KMS-11 (cell line): ENCODE data around the gene DBT.

Source experiments
- H2AFZ ChIP-seq: fragments of 200-600 bp; sonication (generic); 2 replicates; pipeline ENCODE4 v1.6.1; 2016; ENCODE audit warnings: antibody characterized with exemption, mixed run types, low read depth
- H3K27ac ChIP-seq: fragments of 200-600 bp; sonication (generic); 2 replicates; pipeline ENCODE4 v1.6.1; 2016; ENCODE audit warnings: mild to moderate bottlenecking, mixed run types
- H3K27me3 ChIP-seq: fragments of 200-600 bp; sonication (generic); 2 replicates; pipeline ENCODE4 v1.6.1; 2017; ENCODE audit warnings: mild to moderate bottlenecking, low read depth, mixed run types, moderate library complexity; ENCODE audit not compliant: insufficient read depth
- H3K36me3 ChIP-seq: fragments of 200-600 bp; sonication (generic); 2 replicates; pipeline ENCODE4 v1.6.1; 2017; ENCODE audit warnings: mild to moderate bottlenecking, mixed run types; ENCODE audit not compliant: insufficient read depth
- H3K4me1 ChIP-seq: fragments of 200-600 bp; sonication (generic); 2 replicates; pipeline ENCODE4 v1.6.1; 2016; ENCODE audit warnings: mild to moderate bottlenecking, low read depth, mixed run types; ENCODE audit not compliant: poor library complexity, severe bottlenecking
- H3K4me2 ChIP-seq: fragments of 200-600 bp; sonication (generic); 2 replicates; pipeline ENCODE4 v1.7.0; 2016; ENCODE audit warnings: mild to moderate bottlenecking, mixed run types
- H3K4me3 ChIP-seq: fragments of 200-600 bp; sonication (generic); IDR thresholded peaks from 2 replicates; pipeline ENCODE4 v1.6.1; 2017; ENCODE audit warnings: low read depth, low read length, mixed read lengths; ENCODE audit not compliant: insufficient read depth
- H3K79me2 ChIP-seq: fragments of 200-600 bp; sonication (generic); 2 replicates; pipeline ENCODE4 v1.6.1; 2016; ENCODE audit warnings: low read depth, mixed run types; ENCODE audit not compliant: insufficient read depth
- H3K9ac ChIP-seq: fragments of 200-600 bp; sonication (generic); 2 replicates; pipeline ENCODE4 v1.6.1; 2016; ENCODE audit warnings: mild to moderate bottlenecking, mixed run types
- H4K20me1 ChIP-seq: fragments of 200-600 bp; sonication (generic); 2 replicates; pipeline ENCODE4 v1.6.1; 2016; ENCODE audit warnings: mild to moderate bottlenecking, mixed run types; ENCODE audit not compliant: insufficient read depth
- CTCF ChIP-seq: fragments of 200-600 bp; sonication (generic); conservative IDR thresholded peaks from 2 replicates; pipeline ENCODE4 v1.6.1; 2017; ENCODE audit warnings: low read depth, mild to moderate bottlenecking, antibody characterized with exemption, low read length, moderate library complexity, mixed read lengths

DBT gene

GRCh38 chr1:100290291-100290690, 40.7 kb upstream of the DBT start:
- no peaks in the 10 kb centered on the region for H3K27me3 ChIP-seq
- no peak overlapping the region for H3K27ac ChIP-seq
- no peak for TF ChIP-seq CTCF
- no peaks in the 10 kb centered on the region for H3K79me2 ChIP-seq
- no peak overlapping the region for H2AFZ ChIP-seq
- no peak overlapping the region for H3K9ac ChIP-seq
- no peak overlapping the region for H3K4me2 ChIP-seq
- H4K20me1 ChIP-seq, result no peaks in the 10 kb centered on the region
- no peaks in the 10 kb centered on the region for H3K36me3 ChIP-seq
- no peaks in the 10 kb centered on the region for H3K4me1 ChIP-seq
- no peak overlapping the region for H3K4me3 ChIP-seq

- H3K36me3 ChIP-seq, result no peaks in the 10 kb centered on the region
- H3K27me3 ChIP-seq, result no peaks in the 10 kb centered on the region
- no peak overlapping the region for H3K9ac ChIP-seq
- no peak for TF ChIP-seq CTCF
- H3K79me2 ChIP-seq, result no peaks in the 10 kb centered on the region
- H3K4me3 ChIP-seq, result no peak overlapping the region
- no peak overlapping the region for H3K27ac ChIP-seq
- H3K4me1 ChIP-seq, result no peaks in the 10 kb centered on the region
- H3K4me2 ChIP-seq, result no peak overlapping the region
- H4K20me1 ChIP-seq, result no peaks in the 10 kb centered on the region
- H2AFZ ChIP-seq, result no peak overlapping the region
Observed at GRCh38 chr1:100287162-100287561, 37.5 kb upstream of the DBT start.

- TF ChIP-seq CTCF, result no peak
- Histone ChIP-seq H3K4me2 (no peak overlapping the region), H3K9ac (no peak overlapping the region), H3K4me1 (no peaks in the 10 kb centered on the region), H3K79me2 (no peaks in the 10 kb centered on the region), H2AFZ (no peak overlapping the region), H3K27ac (no peak overlapping the region), H3K4me3 (no peak overlapping the region), H3K36me3 (no peaks in the 10 kb centered on the region), H4K20me1 (no peaks in the 10 kb centered on the region), H3K27me3 (no peaks in the 10 kb centered on the region)
Observed at GRCh38 chr1:100284591-100284990, 35.0 kb upstream of the DBT start.

- no peaks in the 10 kb centered on the region for H3K79me2 ChIP-seq
- no peaks in the 10 kb centered on the region for H3K36me3 ChIP-seq
- H3K27ac ChIP-seq, result no peak overlapping the region
Observed at GRCh38 chr1:100279954-100280682, 30.5 kb upstream of the DBT start.

More at GRCh38 chr1:100279954-100280682, 30.5 kb upstream of the DBT start:
- Histone ChIP-seq H3K9ac (no peak overlapping the region), H4K20me1 (no peaks in the 10 kb centered on the region), H3K4me3 (no peak overlapping the region), H3K4me2 (no peak overlapping the region), H2AFZ (no peak overlapping the region), H3K27me3 (no peaks in the 10 kb centered on the region), H3K4me1 (no peaks in the 10 kb centered on the region)
- TF ChIP-seq CTCF, result no peak
